Measurements from ENCODE around the gene FBN1. TPM values are rescaled to one million over a fixed set of nuclear protein-coding genes. Genes with fewer than 3 reads are reported as not detected.

The FBN1 gene
- total RNA-seq, 4 donors from 2014 or later, result 113 to 147 (median 120) TPM

- H3K36me3 ChIP-seq, result no peaks in the 10 kb centered on the region
- TF ChIP-seq CTCF (IDR thresholded peaks at IDR 0.05), result no peak
- no peak for TF ChIP-seq POLR2A (IDR thresholded peaks at IDR 0.05)
- no peaks in the 10 kb centered on the region for H3K27me3 ChIP-seq
- no peak overlapping the region for H3K27ac ChIP-seq
- H3K4me1 ChIP-seq, result no peaks in the 10 kb centered on the region
- no peak overlapping the region for H3K4me3 ChIP-seq (replicated peaks in 1 of 3)
- intact Hi-C loops (cut with DNase I), result no loop called here
- DNase-seq, result no peak
- 97 to 100% methylated on average over 1 of the region's 1 CpG for WGBS, 2 donors
- no peaks in the 10 kb centered on the region for H3K9me3 ChIP-seq
Observed at GRCh38 chr15:48365575-48365974, 279.9 kb downstream of the FBN1 start.

- TF ChIP-seq POLR2A (IDR thresholded peaks at IDR 0.05) (no peak), CTCF (IDR thresholded peaks at IDR 0.05) (no peak)
- WGBS, 2 donors, result 56 to 64% methylated on average over 5 of the region's 5 CpGs
- Histone ChIP-seq H3K4me3 (replicated peaks in 1 of 3) (no peak overlapping the region), H3K4me1 (no peaks in the 10 kb centered on the region), H3K27me3 (no peaks in the 10 kb centered on the region), H3K36me3 (no peaks in the 10 kb centered on the region), H3K9me3 (no peaks in the 10 kb centered on the region), H3K27ac (no peak overlapping the region)
- DNase-seq, result no peak
- intact Hi-C loops (cut with DNase I), result no loop called here
Observed at GRCh38 chr15:48363474-48363873, 282.0 kb downstream of the FBN1 start.

GRCh38 chr15:48361685-48362084 lies 283.8 kb downstream of the FBN1 start:
- TF ChIP-seq POLR2A (IDR thresholded peaks at IDR 0.05), result no peak
- TF ChIP-seq CTCF (IDR thresholded peaks at IDR 0.05), result no peak
- Histone ChIP-seq H3K9me3 (no peaks in the 10 kb centered on the region), H3K27me3 (no peaks in the 10 kb centered on the region), H3K27ac (no peak overlapping the region), H3K4me3 (replicated peaks in 1 of 3) (no peak overlapping the region), H3K36me3 (no peaks in the 10 kb centered on the region), H3K4me1 (no peaks in the 10 kb centered on the region)
- WGBS, 2 donors, result 81 to 91% methylated on average over 2 of the region's 2 CpGs
- no peak for DNase-seq
- intact Hi-C loops (cut with DNase I), result no loop called here

- WGBS, 2 donors, result 83 to 92% methylated on average over 2 of the region's 2 CpGs
- Histone ChIP-seq H3K4me3 (replicated peaks in 1 of 3) (no peak overlapping the region), H3K9me3 (no peaks in the 10 kb centered on the region), H3K27ac (no peak overlapping the region), H3K36me3 (no peaks in the 10 kb centered on the region), H3K4me1 (no peaks in the 10 kb centered on the region), H3K27me3 (no peaks in the 10 kb centered on the region)
- no peak for DNase-seq
- TF ChIP-seq CTCF (IDR thresholded peaks at IDR 0.05), result no peak
- TF ChIP-seq POLR2A (IDR thresholded peaks at IDR 0.05), result no peak
- intact Hi-C loops (cut with DNase I), result no loop called here
Observed at GRCh38 chr15:48360841-48361240, 284.7 kb downstream of the FBN1 start.

Other genes starting within 250 kb of the FBN1 start
- gene CEP152, start 165.4 kb upstream of the FBN1 start, total RNA-seq, result 1 to 10 TPM; 5.5 to 7.7 (median 6.8) TPM
- gene EID1, start 232.4 kb upstream of the FBN1 start, total RNA-seq, result 100 to 1,000 TPM; 213 to 305 (median 273) TPM

All from thyroid gland (tissue), 4 donors.